AG09319 (cell line): Measurements from ENCODE around the gene MTHFD1L.

Experiments
- DNase-seq: peaks from one replicate; pipeline ENCODE4 v3.0.0-alpha.2; 2010; ENCODE audit warnings: low read depth; ENCODE audit errors: extremely low read depth
- CTCF ChIP-seq: IDR thresholded peaks from 2 replicates; pipeline ENCODE4 v1.5.1; 2011; ENCODE audit warnings: low read depth, mild to moderate bottlenecking, inconsistent platforms, low read length, moderate library complexity

Gene MTHFD1L

GRCh38 chr6:150915131-150915879 lies 49.8 kb downstream of the MTHFD1L start:
- no peak for DNase-seq
- no peak for TF ChIP-seq CTCF

- TF ChIP-seq CTCF: no peak
- DNase-seq: no peak
These were observed 50.4 kb downstream of the MTHFD1L start for GRCh38 chr6:150915880-150916265.

GRCh38 chr6:150919938-150920337 lies 54.4 kb downstream of the MTHFD1L start:
- TF ChIP-seq CTCF: no peak
- DNase-seq: no peak

GRCh38 chr6:150922137-150922536 lies 56.6 kb downstream of the MTHFD1L start:
- DNase-seq: no peak
- TF ChIP-seq CTCF: no peak

GRCh38 chr6:150924808-150925589 lies 59.5 kb downstream of the MTHFD1L start:
- DNase-seq: peak; percentile 68
- TF ChIP-seq CTCF: no peak; the same call in 1 of the 2 replicates

- no peak for TF ChIP-seq CTCF
- DNase-seq: no peak
These were observed 60.1 kb downstream of the MTHFD1L start for GRCh38 chr6:150925590-150925928.

GRCh38 chr6:150925976-150926375 lies 60.5 kb downstream of the MTHFD1L start:
- TF ChIP-seq CTCF: no peak
- no peak for DNase-seq
